K562 (cell line): ENCODE data around the gene DYNC1H1. TPM values are rescaled to one million over a fixed set of nuclear protein-coding genes. Genes with fewer than 3 reads are reported as not detected.

Experiments used
- ELF4 ChIP-seq: fragments of 450-650 bp; formaldehyde crosslinking; IDR thresholded peaks from 2 replicates; pipeline ENCODE4 v1.4.0; 2022; ENCODE audit warnings: missing genetic modification characterization
- GTF2A2 ChIP-seq: IDR thresholded peaks from 2 replicates; pipeline ENCODE4 v1.6.1; 2016; ENCODE audit warnings: mild to moderate bottlenecking, missing genetic modification characterization, missing compliant biosample characterization
- KLF6 ChIP-seq: fragments of 250-450 bp; sonication (Bioruptor Pico); IDR thresholded peaks from 2 replicates; pipeline ENCODE4 v1.4.0; 2020; ENCODE audit warnings: mild to moderate bottlenecking, moderate library complexity, borderline replicate concordance
- L3MBTL2 ChIP-seq: fragments of 450-650 bp; IDR thresholded peaks from 2 replicates; pipeline ENCODE4 v1.6.1; 2016; ENCODE audit warnings: mild to moderate bottlenecking, moderate library complexity
- MIER1 ChIP-seq: fragments of 450-650 bp; IDR thresholded peaks from 2 replicates; pipeline ENCODE4 v1.6.1; 2016; ENCODE audit warnings: antibody characterized with exemption, mild to moderate bottlenecking, low read depth
- MYC ChIP-seq, 2 experiments: fragments of 250-450 bp in 1 of 2; sonication (Bioruptor Pico) in 1 of 2; IDR thresholded peaks; 2 replicates each; pipeline versions ENCODE4 v1.5.1 to v1.6.1; 2012 to 2021; ENCODE audit warnings: low read depth in 2 of 2, borderline replicate concordance in 1 of 2, improper control_type of control experiment in 1 of 2, low read length in 1 of 2, mild to moderate bottlenecking in 1 of 2, moderate library complexity in 1 of 2
- NCOR1 ChIP-seq: fragments of 450-650 bp; IDR thresholded peaks from 2 replicates; pipeline ENCODE4 v1.6.1; 2016; ENCODE audit warnings: mild to moderate bottlenecking, moderate library complexity
- POLR2A ChIP-seq: fragments of 450-650 bp; conservative IDR thresholded peaks from 2 replicates; pipeline ENCODE4 v1.6.1; 2016
- POLR2G ChIP-seq: fragments of 200-400 bp; formaldehyde crosslinking; IDR thresholded peaks from 2 replicates; pipeline ENCODE4 v1.6.1; 2017; ENCODE audit warnings: low read depth, mild to moderate bottlenecking, antibody characterized with exemption, low read length, moderate library complexity
- PTBP1 ChIP-seq: fragments of 200-400 bp; formaldehyde crosslinking; IDR thresholded peaks from 2 replicates; pipeline ENCODE4 v1.6.1; 2017; ENCODE audit warnings: low read depth, low read length
- PTRF ChIP-seq: fragments of 450-650 bp; IDR thresholded peaks from 2 replicates; pipeline ENCODE4 v1.6.1; 2016; ENCODE audit warnings: mild to moderate bottlenecking, missing genetic modification characterization, missing compliant biosample characterization
- RAD21 ChIP-seq, 2 experiments: fragments of 250-450 bp in 1 of 2; fragments of 450-650 bp in 1 of 2; sonication (Bioruptor Pico) in 1 of 2; formaldehyde crosslinking in 1 of 2; IDR thresholded peaks in 1 of 2; conservative IDR thresholded peaks in 1 of 2; 2 replicates each; pipeline versions ENCODE4 v1.4.0 to v1.8.0; 2020 to 2022; ENCODE audit warnings: mild to moderate bottlenecking in 2 of 2, moderate library complexity in 1 of 2
- RAD51 ChIP-seq: fragments of 450-650 bp; IDR thresholded peaks from 2 replicates; pipeline ENCODE4 v1.7.1; 2016; ENCODE audit warnings: low read depth, mild to moderate bottlenecking, borderline replicate concordance
- SETDB1 ChIP-seq: IDR thresholded peaks from one replicate; pipeline ENCODE4 v1.6.1; 2012; ENCODE audit warnings: low read length, control low read depth, inconsistent platforms
- SNIP1 ChIP-seq: fragments of 450-650 bp; IDR thresholded peaks from 2 replicates; pipeline ENCODE4 v1.7.1; 2017; ENCODE audit warnings: low read depth, mild to moderate bottlenecking
- U2AF2 ChIP-seq: fragments of 200-400 bp; formaldehyde crosslinking; optimal IDR thresholded peaks from 2 replicates; pipeline ENCODE3; 2017; ENCODE audit warnings: low read depth, mild to moderate bottlenecking, low read length
- UBTF ChIP-seq, 2 experiments: IDR thresholded peaks; 2 replicates each; pipeline ENCODE4 v1.6.1; 2012; ENCODE audit warnings: improper control_type of control experiment in 2 of 2, low read depth in 2 of 2, low read length in 2 of 2, borderline replicate concordance in 1 of 2
- ZNF217 ChIP-seq: sonication (generic); formaldehyde crosslinking; IDR thresholded peaks from 2 replicates; pipeline ENCODE4 v1.8.0; 2022; ENCODE audit warnings: mild to moderate bottlenecking, missing genetic modification reagents
- ZNF398 ChIP-seq: fragments of 250-450 bp; sonication (Bioruptor Pico); IDR thresholded peaks from 2 replicates; pipeline ENCODE4 v1.8.0; 2021; ENCODE audit warnings: moderate library complexity, mild to moderate bottlenecking, inconsistent platforms
- polyA plus RNA-seq, 8 experiments: library from polyadenylated mRNA; depleted of rRNA in 4 of 8; stranded (reverse) in 5 of 8; unstranded in 3 of 8; fragments of >200 nt; fragmentation: Nextera tagmentation in 2 of 8; fragmentation: Illumina TruSeq in 1 of 8; extraction: Ambion mirVana in 2 of 8; extraction: Trizol in 1 of 8; gene quantifications; 2 replicates each; pipeline versions ENCODE4 v1.2.1 to v1.2.3, GENCODE V29; 2011 to 2014; ENCODE audit warnings: inconsistent platforms in 1 of 8, missing spikeins in 1 of 8
- total RNA-seq, 7 experiments: library from RNA; depleted of rRNA in 6 of 7; stranded (reverse); fragments of >200 nt in 6 of 7; fragmentation: Illumina TruSeq in 2 of 7; extraction: Trizol in 2 of 7; gene quantifications; 2 replicates each; pipeline versions ENCODE4 v1.2.1 to v1.2.3, GENCODE V29; 2011 to 2021; ENCODE audit warnings: low replicate concordance in 1 of 7
- TF ChIP-seq, protein P1 (sequence below), 2 experiments: fragments of 450-650 bp; conservative IDR thresholded peaks; 2 replicates each; pipeline ENCODE4 v1.6.1; 2017; ENCODE audit warnings: mild to moderate bottlenecking in 2 of 2, moderate library complexity in 2 of 2

The DYNC1H1 gene
- total and polyA plus RNA-seq, 9 of the 15 experiments (the other 6 are each of a cell fraction or from before 2014, with no cell fraction given) = 31.9 to 335 (median 115) TPM

GRCh38 chr14:102046337-102047278 lies 82.2 kb downstream of the DYNC1H1 start (continued):
- TF ChIP-seq PTBP1 (no peak), ZNF398 (CRISPR knock-in tag) (no peak), SETDB1 (no peak), MIER1 (no peak), GTF2A2 (no peak), L3MBTL2 (peak; percentile 22; the same call in 1 of the 2 replicates), U2AF2 (no peak), RAD21 (CRISPR knock-in tag; conservative IDR thresholded peaks at IDR 0.05 in 1 of 2, IDR thresholded peaks at IDR 0.05 in 1 of 2) (peak; percentile 51 to 79), UBTF (IDR thresholded peaks at IDR 0.05; ENCODE audit: borderline replicate concordance in 1 of 2, low read depth in 2 of 2, low read length in 2 of 2) (0 out of 4 replicates have a peak, but pooled peaks of 1 of the 2 experiments have one; percentile 63), ELF4 (CRISPR knock-in tag) (no peak), MYC (IDR thresholded peaks at IDR 0.05; ENCODE audit: low read depth, low read length) (peak; percentile 74), MYC (CRISPR knock-in tag; IDR thresholded peaks at IDR 0.05; ENCODE audit: borderline replicate concordance, low read depth) (no peak), POLR2A (no peak), SNIP1 (peak; percentile 96), KLF6 (CRISPR knock-in tag) (no peak), NCOR1 (0 out of 2 replicates have a peak, but pooled peaks have one; percentile 11), PTRF (tag) (no peak), POLR2G (peak; percentile 39; the same call in 1 of the 2 replicates), ZNF217 (CRISPR knock-in tag) (no peak), RAD51 (no peak)
- TF ChIP-seq, protein P1, sequence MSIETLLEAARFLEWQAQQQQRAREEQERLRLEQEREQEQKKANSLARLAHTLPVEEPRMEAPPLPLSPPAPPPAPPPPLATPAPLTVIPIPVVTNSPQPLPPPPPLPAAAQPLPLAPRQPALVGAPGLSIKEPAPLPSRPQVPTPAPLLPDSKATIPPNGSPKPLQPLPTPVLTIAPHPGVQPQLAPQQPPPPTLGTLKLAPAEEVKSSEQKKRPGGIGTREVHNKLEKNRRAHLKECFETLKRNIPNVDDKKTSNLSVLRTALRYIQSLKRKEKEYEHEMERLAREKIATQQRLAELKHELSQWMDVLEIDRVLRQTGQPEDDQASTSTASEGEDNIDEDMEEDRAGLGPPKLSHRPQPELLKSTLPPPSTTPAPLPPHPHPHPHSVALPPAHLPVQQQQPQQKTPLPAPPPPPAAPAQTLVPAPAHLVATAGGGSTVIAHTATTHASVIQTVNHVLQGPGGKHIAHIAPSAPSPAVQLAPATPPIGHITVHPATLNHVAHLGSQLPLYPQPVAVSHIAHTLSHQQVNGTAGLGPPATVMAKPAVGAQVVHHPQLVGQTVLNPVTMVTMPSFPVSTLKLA (conservative IDR thresholded peaks at IDR 0.05) = peak; percentile 54 to 71; a peak in 3 of 4 replicates
